Gastrocnemius medialis (tissue), 4 donors: ENCODE data around the gene TRIM24. TPM values are rescaled to one million over a fixed set of nuclear protein-coding genes. Genes with fewer than 3 reads are reported as not detected.

Experiments
- ATAC-seq, 2 donors: fragments of 150-250 bp; one replicate each; pipeline ENCODE4 v1.9.1; 2016
- DNase-seq, 2 donors: peaks; one replicate each; pipeline ENCODE4 v3.0.0-alpha.2; 2019
- H3K27ac ChIP-seq, 4 donors: fragments of 200-600 bp; sonication (generic); 1 replicate in 1 of 4; 2 replicates in 3 of 4; pipeline ENCODE4 v1.5.1; 2016 to 2018; ENCODE audit warnings: mild to moderate bottlenecking in 2 of 4, moderate library complexity in 1 of 4
- H3K27me3 ChIP-seq, 3 donors: fragments of 200-600 bp; sonication (generic) in 2 of 3; 1 replicate in 1 of 3; 2 replicates in 2 of 3; pipeline versions ENCODE4 v1.5.1 to v1.6.0; 2016 to 2019; ENCODE audit warnings: mild to moderate bottlenecking in 1 of 3, moderate library complexity in 1 of 3
- H3K36me3 ChIP-seq, 2 donors: fragments of 200-600 bp; sonication (generic) in 1 of 2; one replicate each; pipeline ENCODE4 v1.5.1; 2017 to 2018
- H3K4me1 ChIP-seq, 2 donors: fragments of 200-600 bp; sonication (generic) in 1 of 2; one replicate each; pipeline ENCODE4 v1.5.1; 2016 to 2017; ENCODE audit warnings: mild to moderate bottlenecking in 2 of 2
- H3K4me3 ChIP-seq, 4 donors: fragments of 200-600 bp; sonication (generic) in 3 of 4; 1 replicate in 1 of 4; 2 replicates in 3 of 4; pipeline ENCODE4 v1.5.1; 2016 to 2019; ENCODE audit warnings: mild to moderate bottlenecking in 2 of 4
- H3K9me3 ChIP-seq, 3 donors: fragments of 200-600 bp; sonication (generic) in 2 of 3; 1 replicate in 1 of 3; 2 replicates in 2 of 3; pipeline ENCODE4 v1.5.1; 2016 to 2019
- POLR2A ChIP-seq, 2 donors: fragments of 450-650 bp; IDR thresholded peaks; one replicate each; pipeline ENCODE4 v1.6.1; 2017; ENCODE audit warnings: antibody characterized with exemption in 2 of 2, mild to moderate bottlenecking in 2 of 2, moderate library complexity in 2 of 2
- in situ Hi-C, 4 donors: fragments of 200-750 bp; cut with MboI; loops; one replicate each; pipeline versions ENCODE4 v1.15.0 to v1.8.0; 2017; ENCODE audit warnings: low sequenced_read_pairs in 4 of 4
- intact Hi-C: fragments of 100-400 bp; cut with DNase I; formaldehyde crosslinking; loops from one replicate; pipeline ENCODE4 v1.15.1; 2023; ENCODE audit warnings: low total_unique reads
- total RNA-seq, 4 donors: library from RNA; depleted of rRNA; stranded (reverse); fragments of >200 nt; gene quantifications; one replicate each; pipeline versions ENCODE4 v1.1.0 to v1.2.3, GENCODE V29; 2016
- TF ChIP-seq, protein P1 (sequence below), 5 experiments: fragments of 450-650 bp in 3 of 5; fragments of 200-600 bp in 2 of 5; sonication (generic) in 2 of 5; IDR thresholded peaks in 4 of 5; conservative IDR thresholded peaks in 1 of 5; 1 replicate in 4 of 5; 2 replicates in 1 of 5; pipeline ENCODE4 v1.5.1; 2016 to 2019; ENCODE audit warnings: antibody characterized with exemption in 5 of 5, mild to moderate bottlenecking in 3 of 5, moderate library complexity in 3 of 5

TRIM24 gene
- total RNA-seq, 4 donors from 2014 or later: 17.1 to 26.5 (median 20.0) TPM

DNA sequence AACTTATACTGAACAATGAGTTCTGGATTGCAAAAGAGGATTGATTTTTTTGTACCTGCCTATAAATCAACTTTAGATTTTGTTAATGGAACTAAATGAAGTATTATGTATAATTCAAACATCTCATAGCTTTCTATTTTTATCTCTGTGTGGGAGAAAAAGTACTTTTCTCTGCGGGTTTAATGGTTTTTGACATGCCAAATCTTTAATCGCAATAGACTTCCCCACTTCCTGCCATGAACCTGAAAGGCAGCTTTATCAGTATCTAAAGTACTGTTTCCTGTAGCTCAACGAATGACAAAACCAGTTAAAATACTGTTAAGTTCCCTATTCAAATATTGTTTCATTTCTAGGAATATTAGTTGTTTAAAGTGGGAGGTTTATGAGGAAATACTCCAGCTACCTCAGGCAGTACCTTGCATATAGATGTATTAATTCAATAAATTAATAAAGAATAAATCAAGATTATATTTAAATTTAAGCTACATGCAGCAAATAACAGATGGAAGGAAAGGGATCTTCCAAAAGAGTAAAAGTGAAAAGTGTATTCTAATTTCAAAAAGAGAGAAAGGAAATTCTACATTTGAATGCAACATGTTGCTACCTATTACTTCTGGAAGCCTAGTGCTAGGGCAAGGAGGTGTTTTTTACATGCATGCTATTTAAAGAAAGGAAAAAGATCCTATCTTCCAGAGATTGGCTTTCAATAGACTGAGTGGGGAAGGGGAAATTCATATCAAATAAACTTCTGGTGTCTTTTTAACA, 165.2 kb downstream of the TRIM24 start:
- no peak for DNase-seq
- no peaks in the 10 kb centered on the region for H3K4me1 ChIP-seq
- H3K9me3 ChIP-seq: no peaks in the 10 kb centered on the region
- ATAC-seq: no peak
- H3K27ac ChIP-seq: no peak overlapping the region
- in situ Hi-C loops (no loop called here), intact Hi-C loops (no loop called here)
- no peaks in the 10 kb centered on the region for H3K36me3 ChIP-seq
- no peak for TF ChIP-seq POLR2A (IDR thresholded peaks at IDR 0.05)
- TF ChIP-seq, protein P1, sequence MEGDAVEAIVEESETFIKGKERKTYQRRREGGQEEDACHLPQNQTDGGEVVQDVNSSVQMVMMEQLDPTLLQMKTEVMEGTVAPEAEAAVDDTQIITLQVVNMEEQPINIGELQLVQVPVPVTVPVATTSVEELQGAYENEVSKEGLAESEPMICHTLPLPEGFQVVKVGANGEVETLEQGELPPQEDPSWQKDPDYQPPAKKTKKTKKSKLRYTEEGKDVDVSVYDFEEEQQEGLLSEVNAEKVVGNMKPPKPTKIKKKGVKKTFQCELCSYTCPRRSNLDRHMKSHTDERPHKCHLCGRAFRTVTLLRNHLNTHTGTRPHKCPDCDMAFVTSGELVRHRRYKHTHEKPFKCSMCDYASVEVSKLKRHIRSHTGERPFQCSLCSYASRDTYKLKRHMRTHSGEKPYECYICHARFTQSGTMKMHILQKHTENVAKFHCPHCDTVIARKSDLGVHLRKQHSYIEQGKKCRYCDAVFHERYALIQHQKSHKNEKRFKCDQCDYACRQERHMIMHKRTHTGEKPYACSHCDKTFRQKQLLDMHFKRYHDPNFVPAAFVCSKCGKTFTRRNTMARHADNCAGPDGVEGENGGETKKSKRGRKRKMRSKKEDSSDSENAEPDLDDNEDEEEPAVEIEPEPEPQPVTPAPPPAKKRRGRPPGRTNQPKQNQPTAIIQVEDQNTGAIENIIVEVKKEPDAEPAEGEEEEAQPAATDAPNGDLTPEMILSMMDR (IDR thresholded peaks at IDR 0.05 in 4 of 5, conservative IDR thresholded peaks at IDR 0.05 in 1 of 5): no peak
- no peak overlapping the region for H3K4me3 ChIP-seq
- no peaks in the 10 kb centered on the region for H3K27me3 ChIP-seq

GRCh38 chr7:138625849-138626230, 165.8 kb downstream of the TRIM24 start:
- Histone ChIP-seq H3K27ac (no peak overlapping the region), H3K27me3 (no peaks in the 10 kb centered on the region), H3K4me1 (no peaks in the 10 kb centered on the region), H3K9me3 (no peaks in the 10 kb centered on the region), H3K36me3 (no peaks in the 10 kb centered on the region), H3K4me3 (no peak overlapping the region)
- DNase-seq (no peak), ATAC-seq (no peak)
- intact Hi-C loops (no loop called here), in situ Hi-C loops (no loop called here)
- TF ChIP-seq, protein P1 (IDR thresholded peaks at IDR 0.05 in 4 of 5, conservative IDR thresholded peaks at IDR 0.05 in 1 of 5): no peak
- no peak for TF ChIP-seq POLR2A (IDR thresholded peaks at IDR 0.05)

DNA sequence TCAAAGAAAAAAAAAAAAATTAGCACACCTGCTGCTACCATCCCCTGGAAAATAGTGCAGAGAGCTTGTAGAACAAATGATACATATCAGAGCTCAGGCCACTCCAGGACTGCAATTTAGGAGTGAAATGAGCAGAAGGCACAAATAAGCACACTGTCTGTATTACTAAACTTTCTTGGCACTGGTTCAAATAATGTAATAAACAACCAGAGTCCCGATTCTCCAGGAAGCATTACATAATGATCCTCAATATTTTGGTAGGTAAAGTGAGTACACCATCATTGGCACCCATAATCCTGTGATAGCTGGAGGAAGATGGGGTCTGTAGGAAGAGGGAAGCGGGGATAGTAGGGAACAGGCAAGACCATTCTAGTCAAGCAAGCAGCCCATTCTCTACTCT, 166.8 kb downstream of the TRIM24 start:
- TF ChIP-seq, protein P1 (IDR thresholded peaks at IDR 0.05 in 4 of 5, conservative IDR thresholded peaks at IDR 0.05 in 1 of 5): no peak
- no peak for TF ChIP-seq POLR2A (IDR thresholded peaks at IDR 0.05)
- H3K4me3 ChIP-seq: no peak overlapping the region

DNA sequence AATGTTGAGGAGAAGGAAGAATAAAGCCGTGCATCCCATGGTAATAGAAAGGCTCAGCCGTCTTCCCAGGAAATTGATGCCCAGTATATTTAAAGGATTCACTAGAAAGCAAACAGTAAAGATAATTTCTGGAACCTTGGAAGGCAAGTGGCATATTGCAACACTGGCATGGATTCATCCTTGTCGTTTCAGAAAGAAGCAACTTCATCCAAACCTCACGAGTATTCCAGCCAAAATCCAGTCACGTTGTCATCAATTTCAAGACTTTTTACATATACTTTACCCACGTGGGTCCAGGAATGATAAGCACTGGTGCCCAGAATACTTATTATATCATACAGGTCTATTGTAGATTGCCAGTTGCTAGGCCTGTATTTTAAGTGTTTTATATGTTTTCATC, 167.3 kb downstream of the TRIM24 start:
- no peaks in the 10 kb centered on the region for H3K27me3 ChIP-seq
- no peaks in the 10 kb centered on the region for H3K4me1 ChIP-seq
- ATAC-seq (no peak), DNase-seq (no peak)
- TF ChIP-seq, protein P1 (IDR thresholded peaks at IDR 0.05 in 4 of 5, conservative IDR thresholded peaks at IDR 0.05 in 1 of 5): no peak
- in situ Hi-C loops (no loop called here), intact Hi-C loops (no loop called here)
- H3K9me3 ChIP-seq: no peaks in the 10 kb centered on the region
- H3K36me3 ChIP-seq: no peaks in the 10 kb centered on the region
- no peak overlapping the region for H3K27ac ChIP-seq
- no peak overlapping the region for H3K4me3 ChIP-seq

More for the DNA sequence above, 166.8 kb downstream of the TRIM24 start:
- Histone ChIP-seq H3K27ac (no peak overlapping the region), H3K27me3 (no peaks in the 10 kb centered on the region), H3K9me3 (no peaks in the 10 kb centered on the region), H3K4me1 (no peaks in the 10 kb centered on the region), H3K36me3 (no peaks in the 10 kb centered on the region)
- DNase-seq: no peak
- ATAC-seq: no peak
- in situ Hi-C loops: no loop called here
- intact Hi-C loops: no loop called here
